HepG2 (cell line): Measurements from ENCODE around the gene KCNQ2. TPM values are rescaled to one million over a fixed set of nuclear protein-coding genes. Genes with fewer than 3 reads are reported as not detected.

ENCODE experiments used
- AKAP8 ChIP-seq: sonication (generic); formaldehyde crosslinking; IDR thresholded peaks from 2 replicates; pipeline ENCODE4 v1.5.1; 2020; ENCODE audit warnings: mild to moderate bottlenecking, missing genetic modification reagents
- CERS6 ChIP-seq: sonication (generic); formaldehyde crosslinking; IDR thresholded peaks from 2 replicates; pipeline ENCODE4 v1.5.0; 2020; ENCODE audit warnings: missing genetic modification reagents
- ELF3 ChIP-seq: IDR thresholded peaks from 2 replicates; pipeline ENCODE4 v1.6.1; 2016; ENCODE audit warnings: missing genetic modification reagents, missing compliant biosample characterization
- KMT2B ChIP-seq: IDR thresholded peaks from 2 replicates; pipeline ENCODE4 v1.6.1; 2016; ENCODE audit warnings: missing genetic modification reagents, missing compliant biosample characterization
- MTERF4 ChIP-seq: sonication (generic); formaldehyde crosslinking; IDR thresholded peaks from 2 replicates; pipeline ENCODE4 v1.8.0; 2023; ENCODE audit warnings: mild to moderate bottlenecking, missing genetic modification reagents
- MTF2 ChIP-seq: sonication (generic); formaldehyde crosslinking; IDR thresholded peaks from 2 replicates; pipeline ENCODE4 v1.5.0; 2020; ENCODE audit warnings: missing genetic modification reagents, borderline replicate concordance
- MXD1 ChIP-seq: sonication (generic); formaldehyde crosslinking; IDR thresholded peaks from 2 replicates; pipeline ENCODE4 v1.4.0; 2020; ENCODE audit warnings: mild to moderate bottlenecking, missing genetic modification reagents
- MXD4 ChIP-seq: IDR thresholded peaks from 2 replicates; pipeline ENCODE4 v1.6.1; 2016; ENCODE audit warnings: mild to moderate bottlenecking, missing biosample characterization, missing genetic modification reagents
- MXI1 ChIP-seq: IDR thresholded peaks from 3 replicates; pipeline ENCODE4 v1.6.1; 2012; ENCODE audit warnings: low read depth, low read length, inconsistent platforms, borderline replicate concordance
- MYNN ChIP-seq: sonication (generic); formaldehyde crosslinking; IDR thresholded peaks from 2 replicates; pipeline ENCODE4 v1.4.0; 2020; ENCODE audit warnings: mild to moderate bottlenecking, low read depth, missing genetic modification reagents
- PATZ1 ChIP-seq: sonication (generic); formaldehyde crosslinking; IDR thresholded peaks from 2 replicates; pipeline ENCODE4 v1.4.0; 2020; ENCODE audit warnings: missing genetic modification reagents
- RNF2 ChIP-seq: fragments of 450-650 bp; conservative IDR thresholded peaks from 2 replicates; pipeline ENCODE4 v1.6.1; 2016; ENCODE audit warnings: low read depth
- SIX4 ChIP-seq: sonication (generic); formaldehyde crosslinking; IDR thresholded peaks from 2 replicates; pipeline ENCODE4 v1.4.0; 2020; ENCODE audit warnings: missing genetic modification reagents
- ZBTB40 ChIP-seq, 2 experiments: fragments of 450-650 bp in 1 of 2; sonication (generic) in 1 of 2; formaldehyde crosslinking in 1 of 2; IDR thresholded peaks; 2 replicates each; pipeline versions ENCODE4 v1.6.1 to v1.8.0; 2016 to 2022; ENCODE audit warnings: antibody characterized with exemption in 1 of 2, mild to moderate bottlenecking in 1 of 2, missing genetic modification reagents in 1 of 2
- ZFX ChIP-seq: sonication (generic); formaldehyde crosslinking; IDR thresholded peaks from 2 replicates; pipeline ENCODE4 v1.4.0; 2020; ENCODE audit warnings: mild to moderate bottlenecking, low read depth, missing genetic modification reagents, moderate library complexity
- polyA plus RNA-seq, 8 experiments: library from polyadenylated mRNA; depleted of rRNA in 3 of 8; stranded (reverse) in 7 of 8; unstranded in 1 of 8; fragments of >200 nt; fragmentation: Illumina TruSeq in 4 of 8; extraction: Trizol in 4 of 8; gene quantifications; 2 replicates each; pipeline versions ENCODE4 v1.2.1 to v1.2.3, GENCODE V29; 2011 to 2016; ENCODE audit warnings: low read depth in 4 of 8, missing spikeins in 1 of 8, mixed read lengths in 1 of 8; ENCODE audit not compliant: insufficient read depth in 1 of 8
- total RNA-seq, 5 experiments: library from RNA; depleted of rRNA; stranded (reverse); fragments of >200 nt; fragmentation: Illumina TruSeq; extraction: Trizol; gene quantifications; 2 replicates each; pipeline ENCODE4 v1.2.3, GENCODE V29; 2016; ENCODE audit warnings: low read depth in 1 of 5

KCNQ2 gene
- total and polyA plus RNA-seq, 2 of the 13 experiments (the other 11 are each of a cell fraction or from before 2014, with no cell fraction given), result not detected

GRCh38 chr20:63495741-63496595 is 23.5 kb upstream of the KCNQ2 start (continued):
- TF ChIP-seq ZBTB40 (IDR thresholded peaks at IDR 0.05), result no peak
- TF ChIP-seq ZBTB40 (CRISPR knock-in tag; IDR thresholded peaks at IDR 0.05), result 0 out of 2 replicates have a peak, but pooled peaks have one; percentile 31
- TF ChIP-seq MXD4 (CRISPR knock-in tag), result 0 out of 2 replicates have a peak, but pooled peaks have one; percentile 56
- TF ChIP-seq MXD1 (CRISPR knock-in tag), result no peak
- TF ChIP-seq MYNN, result no peak
- TF ChIP-seq MTERF4 (CRISPR knock-in tag), result peak; percentile 73; the same call in 1 of the 2 replicates
- TF ChIP-seq MTF2 (CRISPR knock-in tag), result peak; percentile 99
- no peak for TF ChIP-seq MXI1
- no peak for TF ChIP-seq KMT2B (CRISPR knock-in tag)
- no peak for TF ChIP-seq ELF3
- no peak for TF ChIP-seq RNF2
- no peak for TF ChIP-seq CERS6 (CRISPR knock-in tag)
- peak; percentile 38; the same call in 1 of the 2 replicates for TF ChIP-seq ZFX (CRISPR knock-in tag)
- no peak for TF ChIP-seq AKAP8 (CRISPR knock-in tag)
- no peak for TF ChIP-seq SIX4 (CRISPR knock-in tag)
- peak; percentile 80 for TF ChIP-seq PATZ1 (CRISPR knock-in tag)
